ENCODE measurements around the gene LDLRAD3.

GRCh38 chr11:36095716-36096115, 151.9 kb downstream of the LDLRAD3 start:
- TF ChIP-seq POLR2A (IDR thresholded peaks at IDR 0.05) (no peak), EP300 (IDR thresholded peaks at IDR 0.05) (no peak), CTCF (IDR thresholded peaks at IDR 0.05) (no peak)

All from suprapubic skin (tissue), 3 donors.